ENCODE measurements around the gene B4GALT6.
"Not testable (repeated sequence)": the region's sequence is repeated elsewhere in the genome, so short reads cannot be mapped to it uniquely, and the experiment has no call there.

Gene B4GALT6

GRCh38 chr18:31684279-31685096 lies at the start of gene B4GALT6:
B4GALT6 (minus strand) TSS chr18:31684581; CDS start chr18:31684426, 155 bp downstream.
- no peak for DNase-seq

GRCh38 chr18:31731628-31732027 lies 47.2 kb upstream of the B4GALT6 start:
- DNase-seq, result no peak

GRCh38 chr18:31729196-31729595 lies 44.8 kb upstream of the B4GALT6 start:
- DNase-seq, result not testable (repeated sequence)

- DNase-seq, result no peak
These were observed 39.8 kb upstream of the B4GALT6 start for GRCh38 chr18:31723990-31724711.

GRCh38 chr18:31723639-31723989 lies 39.2 kb upstream of the B4GALT6 start:
- DNase-seq, result no peak

- peak; percentile 70 for DNase-seq
These were observed 38.1 kb upstream of the B4GALT6 start for GRCh38 chr18:31722369-31722957.

GRCh38 chr18:31721601-31722000 lies 37.2 kb upstream of the B4GALT6 start:
- DNase-seq, result no peak

- no peak for DNase-seq
These were observed 36.5 kb upstream of the B4GALT6 start for GRCh38 chr18:31720867-31721266.

- DNase-seq, result no peak
These were observed 35.1 kb upstream of the B4GALT6 start for GRCh38 chr18:31719363-31720006.

GRCh38 chr18:31718386-31718785 lies 34.0 kb upstream of the B4GALT6 start:
- no peak for DNase-seq

GRCh38 chr18:31716362-31716761 lies 32.0 kb upstream of the B4GALT6 start:
- no peak for DNase-seq

GRCh38 chr18:31711365-31712172 lies 27.2 kb upstream of the B4GALT6 start:
- DNase-seq, result no peak

GRCh38 chr18:31710826-31711225 lies 26.4 kb upstream of the B4GALT6 start:
- DNase-seq, result no peak

- DNase-seq, result no peak
These were observed 23.4 kb upstream of the B4GALT6 start for GRCh38 chr18:31707815-31708214.

- DNase-seq, result no peak
These were observed 18.1 kb upstream of the B4GALT6 start for GRCh38 chr18:31702449-31702848.

- DNase-seq, result no peak
These were observed 17.4 kb upstream of the B4GALT6 start for GRCh38 chr18:31701744-31702143.

GRCh38 chr18:31700990-31701389 lies 16.6 kb upstream of the B4GALT6 start:
- no peak for DNase-seq

- no peak for DNase-seq
These were observed 13.2 kb upstream of the B4GALT6 start for GRCh38 chr18:31697351-31698298.

- no peak for DNase-seq
These were observed 11.6 kb upstream of the B4GALT6 start for GRCh38 chr18:31695989-31696388.

- DNase-seq, result no peak
These were observed 9.9 kb upstream of the B4GALT6 start for GRCh38 chr18:31694297-31694696.

- DNase-seq, result no peak
These were observed 4.2 kb upstream of the B4GALT6 start for GRCh38 chr18:31688606-31689005.
